NCI-H774 (cell line): ENCODE data around the gene CYYR1.

Experiments
- DNase-seq: peaks from one replicate; lab custom pipeline; 2025; lab: John Stamatoyannopoulos, UW

Gene CYYR1

GRCh38 chr21:26433386-26433785, 139.7 kb downstream of the CYYR1 start:
- no peak for DNase-seq

GRCh38 chr21:26432410-26432809, 140.7 kb downstream of the CYYR1 start:
- DNase-seq = no peak

- DNase-seq = no peak
Observed at GRCh38 chr21:26425576-26425975, 147.5 kb downstream of the CYYR1 start.

GRCh38 chr21:26423511-26423910, 149.6 kb downstream of the CYYR1 start:
- no peak for DNase-seq

- no peak for DNase-seq
Observed at GRCh38 chr21:26422706-26423105, 150.4 kb downstream of the CYYR1 start.

DNA sequence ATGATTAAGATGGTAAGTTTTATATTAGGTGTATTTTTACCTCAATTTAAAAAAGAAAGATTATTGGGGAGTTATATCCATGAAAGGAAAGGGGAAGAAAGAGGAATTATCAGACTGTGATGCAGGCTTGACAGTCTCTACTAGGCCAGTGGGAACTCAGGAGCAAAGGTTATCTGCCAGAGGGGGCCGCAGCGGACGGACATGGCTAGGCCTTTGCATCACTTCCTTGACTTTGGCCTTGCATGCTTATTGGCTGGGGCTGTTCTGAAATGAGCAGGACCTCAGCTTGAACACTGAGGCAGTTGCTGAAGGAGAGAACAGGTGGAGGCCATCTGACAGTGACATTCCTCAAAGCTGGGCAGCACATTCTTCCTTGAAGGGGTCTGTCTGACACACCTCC, 150.9 kb downstream of the CYYR1 start:
- no peak for DNase-seq

- no peak for DNase-seq
Observed at GRCh38 chr21:26421724-26422123, 151.4 kb downstream of the CYYR1 start.
